Breast epithelium (tissue), 4 donors: ENCODE data around the gene ZNF236. TPM values are rescaled to one million over a fixed set of nuclear protein-coding genes. Genes with fewer than 3 reads are reported as not detected.

Experiments used
- DNase-seq, 2 donors: peaks; one replicate each; pipeline ENCODE4 v3.0.0-alpha.2; 2019; ENCODE audit warnings: low spot score in 2 of 2
- H3K27ac ChIP-seq, 2 donors: fragments of 200-600 bp; sonication (generic) in 1 of 2; one replicate each; pipeline ENCODE4 v1.5.1; 2016 to 2019; ENCODE audit warnings: mild to moderate bottlenecking in 1 of 2
- H3K27me3 ChIP-seq, 2 donors: fragments of 200-600 bp; sonication (generic) in 1 of 2; one replicate each; pipeline versions ENCODE4 v1.5.1 to v1.6.0; 2017 to 2019; ENCODE audit warnings: control low read depth in 1 of 2, mild to moderate bottlenecking in 1 of 2
- H3K36me3 ChIP-seq: fragments of 200-600 bp; one replicate; pipeline ENCODE4 v1.5.1; 2019
- H3K4me1 ChIP-seq, 2 donors: fragments of 200-600 bp; sonication (generic); one replicate each; pipeline ENCODE4 v1.5.1; 2016 to 2019; ENCODE audit warnings: control low read depth in 1 of 2
- H3K4me3 ChIP-seq, 3 donors: fragments of 200-600 bp; sonication (generic); 1 replicate in 2 of 3; 2 replicates in 1 of 3; pipeline ENCODE4 v1.5.1; 2016 to 2019; ENCODE audit warnings: mild to moderate bottlenecking in 3 of 3, moderate library complexity in 2 of 3
- H3K9me3 ChIP-seq, 2 donors: fragments of 200-600 bp; sonication (generic) in 1 of 2; one replicate each; pipeline ENCODE4 v1.5.1; 2016 to 2019; ENCODE audit warnings: control low read depth in 1 of 2
- CTCF ChIP-seq, 3 donors: fragments of 450-650 bp; IDR thresholded peaks; one replicate each; pipeline ENCODE4 v1.5.1; 2016 to 2017; ENCODE audit warnings: antibody characterized with exemption in 3 of 3, mild to moderate bottlenecking in 3 of 3, moderate library complexity in 3 of 3
- POLR2A ChIP-seq: fragments of 450-650 bp; IDR thresholded peaks from one replicate; pipeline ENCODE4 v1.6.1; 2016; ENCODE audit warnings: antibody characterized with exemption, mild to moderate bottlenecking, moderate library complexity
- POLR2AphosphoS5 ChIP-seq, 3 donors: sonication (generic); formaldehyde crosslinking; IDR thresholded peaks; one replicate each; pipeline ENCODE4 v1.6.1; 2017; ENCODE audit warnings: antibody characterized with exemption in 3 of 3
- intact Hi-C: fragments of 100-400 bp; cut with DNase I; formaldehyde crosslinking; loops from one replicate; pipeline ENCODE4 v1.15.1; 2023; ENCODE audit warnings: low total_unique reads
- total RNA-seq, 3 donors: library from RNA; depleted of rRNA; stranded (reverse); fragments of >200 nt; gene quantifications; one replicate each; pipeline ENCODE4 v1.1.0, GENCODE V29; 2016

Gene ZNF236
- total RNA-seq, 3 donors from 2014 or later: 12.3 to 28.2 (median 27.1) TPM

- TF ChIP-seq POLR2AphosphoS5 (IDR thresholded peaks at IDR 0.05): no peak
- no peak for TF ChIP-seq CTCF (IDR thresholded peaks at IDR 0.05)
- TF ChIP-seq POLR2A: no peak
- no peak for DNase-seq
- H3K9me3 ChIP-seq: no peaks in the 10 kb centered on the region
- H3K27ac ChIP-seq: no peak overlapping the region
- no peaks in the 10 kb centered on the region for H3K4me1 ChIP-seq
- no peaks in the 10 kb centered on the region for H3K27me3 ChIP-seq
- no peak overlapping the region for H3K4me3 ChIP-seq
- intact Hi-C loops: loop anchor here (1.0 kb wide), 1 partner anchor 27 kb away; no protein-coding TSS in a partner anchor
- H3K36me3 ChIP-seq: no peaks in the 10 kb centered on the region
These were observed 151.3 kb downstream of the ZNF236 start for GRCh38 chr18:76973520-76974266.

GRCh38 chr18:76974386-76974785 is 152.0 kb downstream of the ZNF236 start:
- H3K27ac ChIP-seq: no peak overlapping the region

GRCh38 chr18:76975577-76976110 is 153.3 kb downstream of the ZNF236 start:
- intact Hi-C loops: no loop called here
- Histone ChIP-seq H3K36me3 (no peaks in the 10 kb centered on the region), H3K27ac (no peak overlapping the region), H3K4me3 (no peak overlapping the region), H3K9me3 (no peaks in the 10 kb centered on the region), H3K4me1 (no peaks in the 10 kb centered on the region), H3K27me3 (no peaks in the 10 kb centered on the region)
- no peak for DNase-seq
- TF ChIP-seq POLR2AphosphoS5 (IDR thresholded peaks at IDR 0.05): no peak
- no peak for TF ChIP-seq CTCF (IDR thresholded peaks at IDR 0.05)
- no peak for TF ChIP-seq POLR2A

More at GRCh38 chr18:76974386-76974785, 152.0 kb downstream of the ZNF236 start:
- TF ChIP-seq POLR2A (no peak), POLR2AphosphoS5 (IDR thresholded peaks at IDR 0.05) (no peak), CTCF (IDR thresholded peaks at IDR 0.05) (no peak)
- no peaks in the 10 kb centered on the region for H3K9me3 ChIP-seq
- DNase-seq: no peak
- H3K27me3 ChIP-seq: no peaks in the 10 kb centered on the region
- H3K4me3 ChIP-seq: no peak overlapping the region
- intact Hi-C loops: loop anchor here (1.0 kb wide), 1 partner anchor 26 kb away; no protein-coding TSS in a partner anchor
- no peaks in the 10 kb centered on the region for H3K36me3 ChIP-seq
- H3K4me1 ChIP-seq: no peaks in the 10 kb centered on the region

- DNase-seq: no peak
- Histone ChIP-seq H3K27me3 (no peaks in the 10 kb centered on the region), H3K36me3 (no peaks in the 10 kb centered on the region), H3K27ac (no peak overlapping the region), H3K4me1 (no peaks in the 10 kb centered on the region), H3K9me3 (no peaks in the 10 kb centered on the region), H3K4me3 (no peak overlapping the region)
- intact Hi-C loops: no loop called here
- TF ChIP-seq POLR2A: no peak
- TF ChIP-seq CTCF (IDR thresholded peaks at IDR 0.05): no peak
- no peak for TF ChIP-seq POLR2AphosphoS5 (IDR thresholded peaks at IDR 0.05)
These were observed 154.8 kb downstream of the ZNF236 start for GRCh38 chr18:76977108-76977621.

- intact Hi-C loops: no loop called here
- no peak overlapping the region for H3K4me3 ChIP-seq
- H3K4me1 ChIP-seq: no peaks in the 10 kb centered on the region
- H3K27me3 ChIP-seq: no peaks in the 10 kb centered on the region
- H3K36me3 ChIP-seq: no peaks in the 10 kb centered on the region
- H3K9me3 ChIP-seq: no peaks in the 10 kb centered on the region
- no peak overlapping the region for H3K27ac ChIP-seq
- DNase-seq: no peak
- TF ChIP-seq CTCF (IDR thresholded peaks at IDR 0.05): no peak
- no peak for TF ChIP-seq POLR2A
- no peak for TF ChIP-seq POLR2AphosphoS5 (IDR thresholded peaks at IDR 0.05)
These were observed 155.4 kb downstream of the ZNF236 start for GRCh38 chr18:76977684-76978232.
